Panc1 (cell line): ENCODE results near the gene SPTLC2. TPM values are rescaled to one million over a fixed set of nuclear protein-coding genes. Genes with fewer than 3 reads are reported as not detected.
"Not testable (repeated sequence)": the region's sequence is repeated elsewhere in the genome, so short reads cannot be mapped to it uniquely, and the experiment has no call there.

Source experiments
- ATAC-seq: fragments of 200-7000 bp; cut with Tn5 transposase; 2 replicates; pipeline ENCODE4 v1.9.1; 2020; ENCODE audit warnings: mild to moderate bottlenecking, moderate library complexity
- BruUV-seq: library from RNA; stranded (reverse); fragments of 400-500 nt; replicated peaks from 2 replicates; lab custom pipeline; 2021; lab: Mats Ljungman, UMichigan
- CTCF ChIA-PET: fragments of 300-600 bp; sonication (Branson Sonifier 250); formaldehyde crosslinking; loops from one replicate; lab custom pipeline; 2022; ENCODE audit warnings: antibody characterized with exemption; lab: Charles Lee
- POLR2A ChIA-PET: fragments of 300-600 bp; sonication (Branson Sonifier 250); formaldehyde crosslinking; loops from one replicate; lab custom pipeline; 2022; ENCODE audit warnings: antibody characterized with exemption; lab: Charles Lee
- DNase-seq: peaks from one replicate; pipeline ENCODE4 v3.0.0-alpha.2; 2010; ENCODE audit warnings: low read depth, low spot score
- H3K27ac ChIP-seq: 2 replicates; pipeline ENCODE4 v1.5.1; 2011; ENCODE audit warnings: mild to moderate bottlenecking, low read length, inconsistent platforms
- H3K27me3 ChIP-seq: fragments of 200-500 bp; sonication (Bioruptor generic); 2 replicates; pipeline ENCODE4 v1.6.0; 2014; ENCODE audit warnings: low read length, inconsistent platforms; ENCODE audit not compliant: control insufficient read depth, insufficient read depth
- H3K36me3 ChIP-seq: fragments of 200-500 bp; sonication (Bioruptor generic); 2 replicates; pipeline ENCODE4 v1.5.1; 2014; ENCODE audit warnings: inconsistent platforms, mild to moderate bottlenecking, low read length, moderate library complexity; ENCODE audit not compliant: control insufficient read depth, insufficient read depth
- H3K4me1 ChIP-seq: 2 replicates; pipeline ENCODE4 v1.5.1; 2011; ENCODE audit warnings: inconsistent platforms, mild to moderate bottlenecking, low read length, moderate library complexity; ENCODE audit not compliant: control insufficient read depth, insufficient read depth
- H3K4me3 ChIP-seq, 2 experiments: 2 replicates each; pipeline ENCODE4 v1.5.1; 2011 to 2012; ENCODE audit warnings: low read depth in 2 of 2, low read length in 2 of 2, mild to moderate bottlenecking in 2 of 2, inconsistent platforms in 1 of 2, moderate library complexity in 1 of 2
- H3K9me3 ChIP-seq: fragments of 200-500 bp; sonication (Bioruptor generic); 2 replicates; pipeline ENCODE4 v1.5.1; 2014; ENCODE audit warnings: low read depth, mild to moderate bottlenecking, inconsistent platforms, low read length, moderate library complexity; ENCODE audit not compliant: control insufficient read depth, insufficient read depth
- POLR2AphosphoS5 ChIP-seq: IDR thresholded peaks from 2 replicates; pipeline ENCODE4 v1.6.1; 2012; ENCODE audit warnings: mild to moderate bottlenecking, low read depth, low read length, moderate library complexity
- SIN3A ChIP-seq: IDR thresholded peaks from 2 replicates; pipeline ENCODE4 v1.6.1; 2012; ENCODE audit warnings: low read depth, mild to moderate bottlenecking, low read length, moderate library complexity, borderline replicate concordance; ENCODE audit not compliant: insufficient read depth
- TCF7L2 ChIP-seq: IDR thresholded peaks from 2 replicates; pipeline ENCODE4 v1.6.1; 2011; ENCODE audit warnings: mild to moderate bottlenecking, low read depth, low read length, inconsistent platforms
- in situ Hi-C: cut with HindIII; loops from 2 replicates; pipeline ENCODE4 v1.10.0; 2016; ENCODE audit warnings: low sequenced_read_pairs, low pct_unique_long_range_greater_than_20kb
- intact Hi-C: fragments of 100-400 bp; cut with micrococcal nuclease; formaldehyde crosslinking; loops from one replicate; pipeline ENCODE4 v1.10.0; 2022; ENCODE audit not compliant: unreplicated experiment
- total RNA-seq: library from RNA; stranded (reverse); gene quantifications from one replicate; pipeline ENCODE4 v1.2.1, GENCODE V29; 2021; ENCODE audit not compliant: unreplicated experiment
- TF ChIP-seq, protein P1 (sequence below): fragments of 450-650 bp; IDR thresholded peaks from 2 replicates; pipeline ENCODE4 v1.5.1; 2017; ENCODE audit warnings: mild to moderate bottlenecking
- TF ChIP-seq, protein P2 (sequence below), 2 experiments: IDR thresholded peaks; 2 replicates each; pipeline ENCODE4 v1.6.1; 2011 to 2012; ENCODE audit warnings: low read depth in 2 of 2, control low read depth in 1 of 2, low read length in 1 of 2, mild to moderate bottlenecking in 1 of 2, moderate library complexity in 1 of 2; ENCODE audit not compliant: insufficient read depth in 1 of 2

The SPTLC2 gene
- total RNA-seq, 1 experiment from 2014 or later = 21.0 TPM

DNA sequence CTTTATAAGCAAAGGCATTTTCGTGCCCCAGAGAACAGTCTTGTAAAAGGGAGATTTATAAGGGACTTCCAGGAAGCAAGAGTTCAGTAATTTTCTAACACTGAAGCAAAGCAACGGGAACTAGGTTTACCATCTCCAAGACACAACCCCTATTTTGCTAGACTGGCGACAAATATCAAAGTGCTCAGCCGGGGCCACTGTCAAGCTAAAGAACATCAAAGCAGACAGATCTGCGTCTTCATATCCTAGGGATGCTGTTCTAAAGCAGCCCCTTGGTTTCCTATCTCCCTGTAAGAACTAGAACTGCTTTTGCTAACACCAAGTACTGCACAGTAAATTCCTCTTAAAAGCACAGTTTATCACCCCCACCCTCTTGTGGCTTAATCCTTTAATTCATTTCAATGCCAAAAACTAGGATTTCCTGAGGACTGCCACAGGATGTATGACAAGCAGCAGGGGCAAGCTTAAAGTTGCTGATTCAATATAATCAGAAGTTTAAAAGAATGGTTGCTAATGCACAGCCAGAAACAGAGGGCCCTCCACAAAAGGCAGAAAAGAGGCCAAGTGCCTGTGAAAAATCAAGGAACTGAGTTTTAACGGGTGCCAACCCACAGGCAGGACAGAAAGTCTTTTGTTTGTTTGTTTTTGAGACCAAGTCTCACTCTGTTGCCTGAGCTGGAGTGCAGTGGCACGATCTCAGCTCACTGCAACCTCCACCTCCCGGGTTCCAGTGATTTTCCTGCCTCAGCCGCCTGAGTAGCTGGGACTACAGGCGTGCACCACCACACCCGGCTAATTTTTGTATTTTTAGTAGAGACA, 73.8 kb downstream of the SPTLC2 start:
- intact Hi-C loops = loop anchor here (10.0 kb wide), 1 partner anchor 78 kb away; no protein-coding TSS in a partner anchor
- ATAC-seq (no peak), DNase-seq (no peak)
- POLR2A ChIA-PET = no interaction called here
- H3K27ac ChIP-seq = no peak overlapping the region
- H3K4me1 ChIP-seq = no peaks in the 10 kb centered on the region
- CTCF ChIA-PET = no interaction called here
- H3K9me3 ChIP-seq = no peaks in the 10 kb centered on the region
- in situ Hi-C loops = no loop called here
- BruUV-seq = no TSS peak
- H3K36me3 ChIP-seq = no peaks in the 10 kb centered on the region; the same call in 1 of the 2 replicates
- no peaks in the 10 kb centered on the region for H3K27me3 ChIP-seq
- H3K4me3 ChIP-seq = no peak overlapping the region
- TF ChIP-seq, protein P1, sequence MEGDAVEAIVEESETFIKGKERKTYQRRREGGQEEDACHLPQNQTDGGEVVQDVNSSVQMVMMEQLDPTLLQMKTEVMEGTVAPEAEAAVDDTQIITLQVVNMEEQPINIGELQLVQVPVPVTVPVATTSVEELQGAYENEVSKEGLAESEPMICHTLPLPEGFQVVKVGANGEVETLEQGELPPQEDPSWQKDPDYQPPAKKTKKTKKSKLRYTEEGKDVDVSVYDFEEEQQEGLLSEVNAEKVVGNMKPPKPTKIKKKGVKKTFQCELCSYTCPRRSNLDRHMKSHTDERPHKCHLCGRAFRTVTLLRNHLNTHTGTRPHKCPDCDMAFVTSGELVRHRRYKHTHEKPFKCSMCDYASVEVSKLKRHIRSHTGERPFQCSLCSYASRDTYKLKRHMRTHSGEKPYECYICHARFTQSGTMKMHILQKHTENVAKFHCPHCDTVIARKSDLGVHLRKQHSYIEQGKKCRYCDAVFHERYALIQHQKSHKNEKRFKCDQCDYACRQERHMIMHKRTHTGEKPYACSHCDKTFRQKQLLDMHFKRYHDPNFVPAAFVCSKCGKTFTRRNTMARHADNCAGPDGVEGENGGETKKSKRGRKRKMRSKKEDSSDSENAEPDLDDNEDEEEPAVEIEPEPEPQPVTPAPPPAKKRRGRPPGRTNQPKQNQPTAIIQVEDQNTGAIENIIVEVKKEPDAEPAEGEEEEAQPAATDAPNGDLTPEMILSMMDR = no peak
- TF ChIP-seq, protein P2, sequence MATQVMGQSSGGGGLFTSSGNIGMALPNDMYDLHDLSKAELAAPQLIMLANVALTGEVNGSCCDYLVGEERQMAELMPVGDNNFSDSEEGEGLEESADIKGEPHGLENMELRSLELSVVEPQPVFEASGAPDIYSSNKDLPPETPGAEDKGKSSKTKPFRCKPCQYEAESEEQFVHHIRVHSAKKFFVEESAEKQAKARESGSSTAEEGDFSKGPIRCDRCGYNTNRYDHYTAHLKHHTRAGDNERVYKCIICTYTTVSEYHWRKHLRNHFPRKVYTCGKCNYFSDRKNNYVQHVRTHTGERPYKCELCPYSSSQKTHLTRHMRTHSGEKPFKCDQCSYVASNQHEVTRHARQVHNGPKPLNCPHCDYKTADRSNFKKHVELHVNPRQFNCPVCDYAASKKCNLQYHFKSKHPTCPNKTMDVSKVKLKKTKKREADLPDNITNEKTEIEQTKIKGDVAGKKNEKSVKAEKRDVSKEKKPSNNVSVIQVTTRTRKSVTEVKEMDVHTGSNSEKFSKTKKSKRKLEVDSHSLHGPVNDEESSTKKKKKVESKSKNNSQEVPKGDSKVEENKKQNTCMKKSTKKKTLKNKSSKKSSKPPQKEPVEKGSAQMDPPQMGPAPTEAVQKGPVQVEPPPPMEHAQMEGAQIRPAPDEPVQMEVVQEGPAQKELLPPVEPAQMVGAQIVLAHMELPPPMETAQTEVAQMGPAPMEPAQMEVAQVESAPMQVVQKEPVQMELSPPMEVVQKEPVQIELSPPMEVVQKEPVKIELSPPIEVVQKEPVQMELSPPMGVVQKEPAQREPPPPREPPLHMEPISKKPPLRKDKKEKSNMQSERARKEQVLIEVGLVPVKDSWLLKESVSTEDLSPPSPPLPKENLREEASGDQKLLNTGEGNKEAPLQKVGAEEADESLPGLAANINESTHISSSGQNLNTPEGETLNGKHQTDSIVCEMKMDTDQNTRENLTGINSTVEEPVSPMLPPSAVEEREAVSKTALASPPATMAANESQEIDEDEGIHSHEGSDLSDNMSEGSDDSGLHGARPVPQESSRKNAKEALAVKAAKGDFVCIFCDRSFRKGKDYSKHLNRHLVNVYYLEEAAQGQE (IDR thresholded peaks at IDR 0.05; ENCODE audit: insufficient read depth in 1 of 2, low read depth in 2 of 2, low read length in 1 of 2) = no peak
- TF ChIP-seq SIN3A = no peak
- TF ChIP-seq TCF7L2 = no peak
- no peak for TF ChIP-seq POLR2AphosphoS5

DNA sequence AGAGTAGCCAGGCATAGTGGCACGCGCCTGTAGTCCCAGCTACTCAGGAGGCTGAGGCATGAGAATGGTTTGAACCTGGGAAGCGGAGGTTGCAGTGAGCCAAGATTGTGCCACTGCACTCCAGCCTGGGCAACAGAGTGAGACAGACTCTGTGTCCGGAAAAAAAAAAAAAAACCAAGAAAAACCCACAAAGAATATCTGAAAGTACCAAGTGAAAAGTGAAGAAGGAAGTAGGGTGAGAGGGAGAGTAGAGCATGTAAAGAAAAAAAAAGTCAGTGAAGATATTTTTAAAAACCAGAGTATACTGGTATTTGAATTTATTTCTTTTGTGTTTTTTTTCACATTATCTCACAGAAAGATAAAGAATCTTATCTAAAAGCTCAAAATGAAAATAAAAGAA, 74.5 kb downstream of the SPTLC2 start:
- POLR2A ChIA-PET = no interaction called here
- H3K4me1 ChIP-seq = no peaks in the 10 kb centered on the region
- DNase-seq = no peak
- no peak overlapping the region for H3K27ac ChIP-seq
- no TSS peak for BruUV-seq
- in situ Hi-C loops (no loop called here), intact Hi-C loops (loop anchor here (10.0 kb wide), 1 partner anchor 77 kb away; no protein-coding TSS in a partner anchor)
- CTCF ChIA-PET = no interaction called here
- no peaks in the 10 kb centered on the region for H3K9me3 ChIP-seq
- TF ChIP-seq TCF7L2 = no peak
- TF ChIP-seq, protein P1 = no peak
- no peak for TF ChIP-seq POLR2AphosphoS5
- TF ChIP-seq SIN3A = no peak
- TF ChIP-seq, protein P2 (IDR thresholded peaks at IDR 0.05; ENCODE audit: insufficient read depth in 1 of 2, low read depth in 2 of 2, low read length in 1 of 2) = no peak
- H3K27me3 ChIP-seq = no peaks in the 10 kb centered on the region
- no peak for ATAC-seq
- no peaks in the 10 kb centered on the region; the same call in 1 of the 2 replicates for H3K36me3 ChIP-seq
- no peak overlapping the region for H3K4me3 ChIP-seq

DNA sequence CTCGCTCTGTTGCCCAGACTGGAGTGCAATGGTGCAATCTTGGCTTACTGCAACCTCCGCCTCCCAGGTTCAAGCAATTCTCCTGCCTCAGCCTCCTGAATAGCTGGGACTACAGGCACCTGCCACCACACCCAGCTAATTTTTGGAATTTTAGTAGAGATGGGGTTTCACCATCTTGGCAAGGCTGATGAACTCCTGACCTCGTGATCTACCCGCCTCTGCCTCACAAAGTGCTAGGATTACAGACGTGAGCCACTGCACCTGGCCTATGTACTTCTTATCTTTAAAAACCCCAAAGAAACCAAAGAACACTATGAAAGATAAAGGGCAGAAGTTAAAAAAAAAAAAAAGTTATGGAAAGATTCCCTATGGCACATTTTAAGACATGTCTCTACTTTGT, 79.5 kb downstream of the SPTLC2 start:
- H3K36me3 ChIP-seq, H3K27me3 ChIP-seq, H3K4me1 ChIP-seq, H3K9me3 ChIP-seq, BruUV-seq, in situ Hi-C loops, ATAC-seq, CTCF ChIA-PET, H3K27ac ChIP-seq, intact Hi-C loops, DNase-seq, H3K4me3 ChIP-seq, POLR2A ChIA-PET: not testable (repeated sequence)
